Fibroblast of peridontal ligament (primary cell): ENCODE results near the gene KLRC1.
"Not testable (repeated sequence)": the region's sequence is repeated elsewhere in the genome, so short reads cannot be mapped to it uniquely, and the experiment has no call there.

Source experiments
- DNase-seq: peaks from one replicate; pipeline ENCODE4 v3.0.0-alpha.2; 2010; ENCODE audit errors: extremely low read depth

KLRC1 gene

DNA sequence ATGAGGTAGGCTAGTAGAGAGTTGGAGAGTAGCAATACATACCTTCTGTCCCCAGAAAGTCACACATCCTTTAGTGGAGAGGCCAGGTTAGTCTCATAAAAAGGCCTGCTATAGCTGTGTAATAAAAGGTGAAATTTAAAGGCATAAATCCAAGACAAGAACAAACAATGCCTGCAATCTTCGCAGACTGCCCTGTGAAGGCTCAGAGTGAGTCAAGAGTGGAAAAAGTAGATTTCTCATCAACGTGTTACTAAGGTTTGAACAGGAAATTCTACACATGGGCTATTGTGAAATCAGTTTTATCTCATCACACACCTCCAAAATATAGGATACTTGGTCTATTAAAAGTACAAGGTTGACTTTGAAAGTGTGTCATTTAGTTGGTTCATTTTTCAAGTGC lies at the start of gene KLRC1:
KLRC1 (minus strand) TSS at position 222 of the 400 bp plus-strand sequence. CDS start 2,221 bp downstream, outside the sequence.
- no peak for DNase-seq

DNA sequence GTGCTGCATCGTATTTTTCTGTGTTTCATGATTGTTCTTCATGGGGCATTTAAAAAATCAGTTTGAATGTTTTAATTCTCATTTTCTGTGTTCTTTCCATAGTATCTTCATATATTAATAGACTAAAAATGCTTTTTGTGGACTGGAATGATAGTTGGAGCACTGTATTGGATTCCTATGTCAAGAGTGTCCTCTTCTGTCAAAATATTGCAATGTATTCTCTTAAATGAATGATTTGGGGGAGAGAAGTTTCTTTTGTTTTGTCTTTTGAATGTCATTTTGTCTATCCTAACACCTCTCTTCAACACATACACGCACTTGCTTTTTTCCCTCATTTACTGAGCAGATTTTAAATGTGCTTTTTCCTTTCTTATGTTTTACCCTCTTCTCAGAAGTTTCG lies 47.9 kb upstream of the KLRC1 start:
- peak; percentile 62 for DNase-seq

DNA sequence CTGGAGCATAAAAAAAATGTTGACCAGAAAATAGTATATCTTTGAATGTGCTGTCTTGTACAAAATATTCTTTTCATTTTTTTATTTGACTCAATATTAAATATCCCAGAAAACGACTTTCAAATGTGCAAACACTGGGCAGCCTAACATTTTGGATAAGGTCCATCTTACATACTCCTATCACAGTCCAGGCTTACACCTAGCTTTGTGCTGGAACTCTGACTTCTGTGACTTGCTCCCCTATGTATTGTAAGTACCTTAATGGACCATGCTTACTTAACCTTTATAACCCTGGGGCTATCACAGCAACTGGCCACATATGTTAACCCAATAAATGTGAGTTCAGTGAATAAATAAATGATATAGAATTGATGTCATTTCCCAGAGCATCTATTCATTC lies 44.9 kb upstream of the KLRC1 start:
- DNase-seq = no peak

DNA sequence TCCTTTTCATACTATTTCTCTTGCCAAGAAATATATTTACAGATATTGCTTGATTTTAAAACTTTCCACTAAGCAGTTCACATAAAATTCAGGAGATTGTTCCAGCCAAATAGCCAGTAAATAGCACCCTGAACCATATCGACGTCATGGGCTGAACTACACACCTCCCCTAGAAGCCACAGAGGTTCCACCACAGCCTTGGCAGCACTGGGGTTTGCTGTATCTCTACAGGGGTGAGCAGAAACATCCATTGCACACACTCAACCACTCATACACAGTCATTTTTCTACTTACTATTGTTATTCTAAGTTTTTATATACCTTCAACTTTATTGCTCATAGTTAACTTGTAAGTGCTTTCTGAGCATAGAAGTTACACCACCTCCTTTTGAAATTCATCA lies 44.4 kb upstream of the KLRC1 start:
- no peak for DNase-seq

DNA sequence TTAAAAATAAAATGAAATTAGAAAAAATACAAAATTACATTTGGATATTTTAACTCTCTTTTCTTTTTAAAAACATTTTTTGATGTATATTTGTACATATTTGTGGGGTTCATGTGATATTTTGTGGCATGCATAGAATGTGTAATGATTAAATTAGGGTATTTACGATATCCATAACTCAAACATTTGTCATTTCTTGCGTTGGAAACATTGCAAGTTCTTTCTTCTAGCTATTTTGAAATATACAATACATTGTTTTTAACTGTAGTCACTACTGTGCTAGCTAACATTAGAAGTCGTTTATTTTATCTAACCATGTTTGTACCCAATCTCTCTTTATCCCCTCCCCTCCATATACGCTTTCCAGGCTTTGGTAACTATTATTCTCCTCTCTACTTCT lies 38.6 kb upstream of the KLRC1 start:
- no peak for DNase-seq

DNA sequence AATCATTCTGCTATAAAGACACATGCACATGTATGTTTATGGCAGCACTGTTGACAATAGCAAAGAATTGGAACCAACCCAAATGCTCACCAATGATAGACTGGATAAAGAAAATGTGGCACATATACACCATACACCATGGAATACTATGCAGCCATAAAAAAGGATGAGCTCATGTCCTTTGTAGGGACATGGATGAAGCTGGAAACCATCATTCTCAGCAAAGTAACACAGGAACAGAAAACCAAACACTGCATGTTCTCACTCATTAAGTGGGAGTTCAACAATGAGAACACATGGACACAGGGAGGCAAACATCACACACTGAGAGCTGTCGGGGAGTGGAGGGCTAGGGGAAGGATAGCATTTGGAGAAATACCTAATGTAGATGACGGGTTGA lies 34.2 kb upstream of the KLRC1 start:
- DNase-seq = not testable (repeated sequence)

DNA sequence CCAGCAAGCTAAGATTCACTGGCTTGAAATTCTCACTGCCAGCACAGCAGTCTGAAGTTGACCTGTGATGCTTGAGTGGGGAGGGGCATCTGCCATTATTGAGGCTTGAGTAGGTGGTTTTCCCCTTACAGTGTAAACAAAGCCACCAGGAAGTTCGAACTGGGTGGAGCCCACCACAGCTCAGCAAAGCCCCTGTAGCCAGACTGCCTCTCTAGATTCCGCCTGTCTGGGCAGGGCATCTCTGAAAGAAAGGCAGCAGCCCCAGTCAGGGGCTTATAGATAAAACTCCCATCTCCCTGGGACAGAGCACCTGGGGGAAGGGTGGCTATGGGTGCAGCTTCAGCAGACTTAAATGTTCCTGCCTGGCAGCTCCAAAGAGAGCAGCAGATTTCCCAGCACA lies 28.7 kb upstream of the KLRC1 start:
- not testable (repeated sequence) for DNase-seq

DNA sequence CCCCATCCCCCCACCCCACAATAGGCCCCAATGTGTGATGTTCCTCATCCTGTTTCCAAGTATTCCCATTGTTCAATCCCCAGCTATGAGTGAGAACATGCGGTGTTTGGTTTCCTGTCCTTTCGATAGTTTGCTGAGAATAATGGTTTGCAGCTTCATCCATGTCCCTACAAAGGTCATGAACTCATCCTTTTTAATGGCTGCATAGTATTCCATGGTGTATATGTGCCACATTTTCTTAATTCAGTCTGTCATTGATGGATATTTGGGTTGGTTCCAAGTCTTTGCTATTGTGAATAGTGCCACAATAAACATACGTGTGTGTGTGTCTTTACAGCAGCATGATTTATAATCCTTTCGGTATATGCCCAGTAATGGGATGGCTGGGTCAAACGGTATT lies 19.6 kb upstream of the KLRC1 start:
- not testable (repeated sequence) for DNase-seq

DNA sequence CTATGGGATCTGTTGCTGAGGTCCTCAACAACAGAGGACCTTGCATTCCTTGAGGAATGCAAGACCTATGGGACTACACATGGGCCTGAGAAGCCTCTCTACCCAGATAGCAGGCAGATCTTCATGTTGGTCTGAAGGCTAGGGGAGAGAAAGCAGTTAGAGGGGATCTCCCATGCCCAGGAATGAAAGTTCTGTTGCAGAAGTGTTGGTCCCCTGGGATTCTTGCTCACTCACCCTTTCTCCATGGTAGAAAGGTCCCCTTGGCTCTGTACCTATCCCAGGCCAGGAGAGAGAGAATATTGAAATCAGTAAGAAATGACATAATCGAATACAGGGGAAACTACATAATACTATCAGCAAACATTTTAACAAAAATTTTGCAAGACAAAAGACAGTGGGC lies 16.5 kb upstream of the KLRC1 start:
- no peak for DNase-seq

DNA sequence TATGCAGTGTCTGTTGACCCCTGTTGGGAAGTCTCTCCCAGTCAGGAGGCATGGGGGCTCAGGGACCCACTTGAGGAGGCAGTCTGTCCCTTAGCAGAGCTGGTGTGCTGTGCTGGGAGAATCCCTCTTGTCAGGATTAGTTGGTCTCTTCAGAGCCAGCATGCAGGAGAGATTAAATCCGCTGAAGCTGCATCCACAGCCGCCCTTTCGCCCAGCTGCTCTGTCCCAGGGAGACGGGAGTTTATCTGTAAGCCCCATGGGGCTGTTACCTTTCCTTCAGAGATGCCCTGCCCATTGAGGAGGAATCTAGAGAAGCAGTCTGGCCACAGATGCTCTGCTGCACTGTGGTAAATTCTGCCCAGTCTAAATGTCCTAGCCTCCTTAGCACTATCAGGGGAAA lies 13.1 kb upstream of the KLRC1 start:
- DNase-seq = no peak

DNA sequence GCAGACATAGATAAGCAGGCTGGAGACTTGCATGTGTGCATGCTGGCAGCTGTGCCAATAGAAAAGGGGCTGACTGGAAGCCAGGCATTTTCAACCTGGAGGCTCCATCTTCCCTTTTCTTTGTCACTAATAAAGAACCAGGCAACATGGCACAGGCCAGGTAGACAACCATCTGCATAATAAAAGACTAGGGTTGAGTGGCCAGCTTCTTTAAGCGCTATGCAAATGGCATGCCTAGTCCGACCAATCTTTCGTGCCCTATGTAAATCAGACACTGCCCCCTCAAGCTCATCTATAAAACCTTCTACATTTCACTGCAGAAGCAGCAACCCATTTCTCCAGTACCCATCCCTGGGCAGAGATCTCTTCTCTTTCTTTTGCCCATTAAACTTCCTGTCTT lies 4.6 kb upstream of the KLRC1 start:
- no peak for DNase-seq

DNA sequence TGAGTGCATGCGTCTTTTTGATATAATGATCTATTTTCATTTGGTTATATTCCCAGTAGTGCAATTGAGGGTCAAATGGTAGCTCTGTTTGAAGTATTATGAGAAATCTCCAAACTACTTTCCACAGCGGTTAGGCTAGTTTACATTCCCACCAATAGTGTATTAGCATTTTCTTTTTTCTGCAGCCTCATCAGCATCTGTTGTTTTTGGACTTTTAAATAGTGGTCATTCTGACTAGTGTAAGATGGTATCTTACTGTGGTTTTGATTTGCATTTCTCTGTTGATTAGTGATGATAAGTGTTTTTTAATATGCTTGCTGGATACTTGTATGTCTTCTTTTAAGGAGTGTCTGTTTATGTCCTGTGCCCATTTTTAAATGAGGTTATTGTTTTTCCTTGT lies 3.7 kb upstream of the KLRC1 start:
- DNase-seq = no peak

DNA sequence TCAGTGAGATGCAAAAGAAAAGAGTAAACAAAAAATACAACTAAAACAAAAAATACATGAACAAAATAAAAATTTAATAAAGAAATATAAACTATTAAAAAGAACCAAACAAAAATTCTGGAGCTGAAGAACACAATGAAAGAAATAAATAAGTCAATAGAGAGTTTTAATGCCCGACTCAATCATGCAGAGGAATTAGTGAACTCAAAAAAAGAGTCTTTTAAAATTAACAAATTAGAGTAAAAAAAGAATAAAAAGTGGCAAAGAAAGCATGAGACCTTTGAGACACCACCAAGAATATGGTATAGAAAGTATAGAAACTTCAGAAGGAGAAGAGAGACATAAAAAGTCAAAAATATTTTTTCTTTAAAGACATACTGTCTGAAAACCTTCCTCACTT lies 2.6 kb upstream of the KLRC1 start:
- no peak for DNase-seq

DNA sequence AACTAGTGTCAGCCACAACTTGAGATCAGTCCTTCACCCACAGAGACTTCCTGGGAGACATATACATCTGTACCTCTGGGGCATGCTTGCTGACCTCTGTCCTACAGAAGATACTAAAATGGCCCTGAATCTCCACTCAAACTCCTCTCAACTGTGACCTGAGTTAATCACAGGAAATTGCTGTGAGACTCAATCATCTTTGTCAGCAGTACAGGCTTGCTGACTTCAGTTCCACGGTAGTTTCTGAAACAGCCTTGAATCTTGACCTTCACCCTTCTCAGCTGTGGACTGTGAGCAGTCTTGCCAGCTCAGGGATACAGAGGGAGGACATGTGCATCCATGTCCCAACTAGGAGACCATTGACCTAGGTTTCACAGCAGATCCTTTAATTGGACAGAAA lies 1.4 kb upstream of the KLRC1 start:
- no peak for DNase-seq

DNA sequence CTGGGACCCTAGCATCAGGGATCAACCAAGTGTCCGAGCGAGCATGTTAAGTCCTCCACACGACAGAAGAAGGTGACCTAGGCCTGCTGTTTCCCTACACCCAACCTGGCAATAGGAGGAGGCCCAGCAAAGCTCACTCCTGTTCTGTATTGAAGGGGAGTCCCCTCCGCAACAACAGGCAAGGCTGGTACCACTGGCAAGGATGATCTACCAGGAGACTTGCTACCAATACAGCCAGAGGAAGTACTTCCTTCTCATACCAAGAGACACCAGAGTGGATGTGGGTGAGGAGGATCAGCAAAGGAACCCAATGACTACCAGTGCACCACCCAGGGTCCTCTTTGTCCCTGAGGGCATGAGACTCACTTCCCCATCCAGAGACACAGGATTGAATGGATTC lies 4.9 kb downstream of the KLRC1 start:
- no peak for DNase-seq

DNA sequence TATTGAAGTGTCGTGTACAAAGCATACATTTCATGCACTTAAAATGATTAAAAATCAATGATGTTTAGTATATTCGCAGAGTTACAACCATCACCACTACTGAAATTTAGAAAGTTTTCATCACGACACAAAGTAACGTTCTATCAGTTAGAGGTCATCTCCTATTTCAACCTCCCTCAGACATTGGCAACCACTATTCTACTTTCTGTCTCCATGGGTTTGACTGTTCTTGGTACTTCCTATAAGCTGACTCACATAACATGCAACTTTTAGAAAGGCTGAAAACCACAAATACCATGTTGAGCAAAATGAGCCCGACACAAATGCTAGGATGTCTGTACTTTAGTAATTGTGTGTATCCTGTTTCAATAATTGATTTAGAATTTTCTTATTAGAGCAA lies 7.1 kb downstream of the KLRC1 start:
- DNase-seq = peak; percentile 49

DNA sequence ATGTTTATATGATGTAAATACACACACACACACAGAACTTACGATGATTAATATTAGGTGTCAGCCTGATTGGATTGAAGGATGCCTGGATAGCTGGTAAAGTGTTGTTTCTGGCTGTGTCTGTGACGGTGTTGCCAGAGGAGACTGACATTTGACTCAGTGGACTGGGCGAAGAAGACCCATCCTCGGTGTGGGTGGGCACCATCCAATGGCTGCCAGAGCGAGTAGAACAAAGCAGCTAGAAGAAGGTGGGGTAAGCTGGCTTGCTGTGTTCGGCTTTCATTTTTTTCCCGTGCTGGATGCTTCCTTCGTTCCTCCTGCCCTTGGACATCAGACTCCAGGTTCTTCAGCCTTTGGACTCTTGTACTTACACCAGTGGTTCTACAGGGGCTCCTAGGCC lies 12.0 kb downstream of the KLRC1 start:
- not testable (repeated sequence) for DNase-seq

DNA sequence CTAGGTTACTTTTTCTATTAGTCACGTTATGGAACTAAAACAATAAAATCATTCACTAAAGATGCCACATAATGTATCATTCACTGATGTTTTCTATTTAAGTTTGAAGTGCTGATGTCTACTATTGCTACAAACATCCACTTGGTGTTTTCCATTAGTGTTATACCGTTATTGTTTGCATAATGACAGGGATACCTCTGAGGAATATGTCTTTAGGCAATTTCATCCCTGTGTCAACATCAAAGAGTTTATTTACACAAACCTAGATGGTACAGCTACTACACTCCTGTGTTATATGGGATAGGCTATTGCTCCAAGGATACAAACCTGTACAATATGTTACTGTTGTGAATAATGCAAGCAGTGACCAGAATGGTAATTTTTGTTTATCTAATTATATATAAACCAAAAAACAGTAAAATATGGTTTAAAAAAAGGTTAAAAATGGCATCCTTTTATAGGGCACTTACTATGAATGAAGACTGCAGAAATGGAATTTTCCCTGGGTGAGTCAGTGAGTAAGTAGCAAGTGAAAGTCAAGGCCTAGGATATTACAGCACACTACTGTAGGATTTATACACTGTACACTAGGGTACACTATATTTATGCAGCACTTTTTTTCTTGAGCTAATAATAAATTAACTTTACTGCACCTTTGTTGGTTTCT lies 13.4 kb downstream of the KLRC1 start:
- DNase-seq = not testable (repeated sequence)

DNA sequence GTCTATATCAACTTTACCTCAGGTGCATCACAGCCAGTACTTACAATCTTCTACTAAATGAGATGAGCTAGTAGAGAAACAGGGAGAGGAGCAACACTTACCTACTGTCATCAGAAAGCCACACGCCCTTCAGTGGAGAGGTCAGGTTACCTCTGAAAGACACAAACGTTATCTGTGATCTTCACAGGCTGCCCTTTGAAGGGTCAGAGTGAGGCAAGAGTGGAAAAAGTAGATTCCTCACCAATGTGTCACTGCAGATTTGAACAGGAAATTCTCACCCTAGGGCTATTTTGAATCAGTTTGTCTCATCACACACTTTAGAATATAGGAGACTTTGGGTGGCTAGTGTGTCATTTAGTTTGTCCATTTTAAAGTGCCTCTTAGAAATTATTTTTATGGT lies 15.6 kb downstream of the KLRC1 start:
- not testable (repeated sequence) for DNase-seq

DNA sequence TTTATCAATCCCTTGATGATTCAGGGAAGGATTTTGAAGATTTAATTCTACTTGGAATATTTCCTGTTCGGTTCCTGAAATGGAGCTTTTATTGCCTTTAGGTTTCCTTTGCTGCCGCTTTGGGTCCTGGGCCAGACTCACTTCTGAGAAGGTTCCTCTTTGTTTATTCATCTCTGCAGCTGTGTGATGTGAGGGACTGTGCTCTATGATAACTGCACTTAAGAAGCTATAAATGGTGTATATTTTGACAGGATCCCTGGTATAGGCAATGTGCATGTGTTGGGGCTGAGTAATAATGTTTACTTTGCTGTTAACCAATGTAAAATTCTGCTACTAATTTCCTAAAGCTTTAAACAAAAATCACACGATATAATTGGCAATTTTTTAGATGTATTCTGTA lies 17.4 kb downstream of the KLRC1 start, which contains the start of gene KLRC2:
KLRC2 (minus strand) TSS at position 195 of the 400 bp plus-strand sequence; CDS start at position 171, 24 bp downstream.
- DNase-seq = peak; percentile 22

DNA sequence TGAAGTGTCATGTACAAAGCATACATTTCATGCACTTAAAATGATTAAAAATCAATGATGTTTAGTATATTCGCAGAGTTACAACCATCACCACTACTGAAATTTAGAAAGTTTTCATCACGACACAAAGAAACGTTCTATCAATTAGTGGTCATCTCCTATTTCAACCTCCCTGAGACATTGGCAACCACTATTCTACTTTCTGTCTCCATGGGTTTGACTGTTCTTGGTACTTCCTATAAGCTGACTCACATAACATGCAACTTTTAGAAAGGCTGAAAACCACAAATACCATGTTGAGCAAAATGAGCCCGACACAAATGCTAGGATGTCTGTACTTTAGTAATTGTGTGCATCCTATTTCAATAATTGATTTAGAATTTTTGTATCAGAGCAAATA lies 22.6 kb downstream of the KLRC1 start:
- peak; percentile 53 for DNase-seq

DNA sequence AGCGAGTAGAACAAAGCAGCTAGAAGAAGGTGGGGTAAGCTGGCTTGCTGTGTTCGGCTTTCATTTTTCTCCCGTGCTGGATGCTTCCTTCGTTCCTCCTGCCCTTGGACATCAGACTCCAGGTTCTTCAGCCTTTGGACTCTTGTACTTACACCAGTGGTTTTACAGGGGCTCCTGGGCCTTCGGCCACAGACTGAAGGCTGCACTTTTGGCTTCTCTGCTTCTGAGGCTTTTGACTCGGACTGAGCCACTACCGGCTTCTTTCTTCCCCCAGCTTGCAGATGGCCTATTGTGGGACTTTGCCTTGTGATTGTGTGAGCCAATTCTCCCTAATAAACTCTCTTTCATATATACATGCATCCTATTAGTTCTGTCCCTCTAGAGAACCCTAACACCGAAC lies 27.2 kb downstream of the KLRC1 start:
- DNase-seq = not testable (repeated sequence)

DNA sequence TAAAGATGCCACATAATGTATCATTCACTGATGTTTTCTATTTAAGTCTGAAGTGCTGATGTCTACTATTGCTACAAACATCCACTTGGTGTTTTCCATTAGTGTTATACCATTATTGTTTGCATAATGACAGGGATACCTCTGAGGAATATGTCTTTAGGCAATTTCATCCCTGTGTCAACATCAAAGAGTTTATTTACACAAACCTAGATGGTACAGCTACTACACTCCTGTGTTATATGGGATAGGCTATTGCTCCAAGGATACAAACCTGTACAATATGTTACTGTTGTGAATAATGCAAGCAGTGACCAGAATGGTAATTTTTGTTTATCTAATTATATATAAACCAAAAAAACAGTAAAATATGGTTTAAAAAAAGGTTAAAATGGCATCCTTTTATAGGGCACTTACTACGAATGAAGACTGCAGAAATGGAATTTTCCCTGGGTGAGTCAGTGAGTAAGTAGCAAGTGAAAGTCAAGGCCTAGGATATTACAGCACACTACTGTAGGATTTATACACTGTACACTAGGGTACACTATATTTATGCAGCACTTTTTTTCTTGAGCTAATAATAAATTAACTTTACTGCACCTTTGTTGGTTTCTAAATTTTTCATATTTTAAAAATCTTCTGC lies 28.8 kb downstream of the KLRC1 start:
- DNase-seq = not testable (repeated sequence)

DNA sequence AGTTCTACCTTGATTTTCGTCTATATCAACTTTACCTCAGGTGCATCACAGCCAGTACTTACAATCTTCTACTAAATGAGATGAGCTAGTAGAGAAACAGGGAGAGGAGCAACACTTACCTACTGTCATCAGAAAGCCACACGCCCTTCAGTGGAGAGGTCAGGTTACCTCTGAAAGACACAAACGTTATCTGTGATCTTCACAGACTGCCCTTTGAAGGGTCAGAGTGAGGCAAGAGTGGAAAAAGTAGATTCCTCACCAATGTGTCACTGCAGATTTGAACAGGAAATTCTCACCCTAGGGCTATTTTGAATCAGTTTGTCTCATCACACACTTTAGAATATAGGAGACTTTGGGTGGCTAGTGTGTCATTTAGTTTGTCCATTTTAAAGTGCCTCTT lies 31.0 kb downstream of the KLRC1 start:
- DNase-seq = not testable (repeated sequence)
